Immature natural killer cell (primary cell): ENCODE data around the gene KCNQ1. TPM values are rescaled to one million over a fixed set of nuclear protein-coding genes. Genes with fewer than 3 reads are reported as not detected.

Experiments used
- DNase-seq, 3 donors: peaks; one replicate each; pipeline ENCODE4 v3.0.0; 2022; ENCODE audit warnings: mixed read lengths in 1 of 3
- H3K27ac Mint-ChIP-seq, 6 donors: one replicate each; pipeline ENCODE4 v1.8.0; 2020; ENCODE audit warnings: mixed read lengths in 6 of 6, mild to moderate bottlenecking in 5 of 6, inconsistent platforms in 4 of 6, moderate library complexity in 3 of 6
- H3K27me3 Mint-ChIP-seq, 3 donors: one replicate each; pipeline ENCODE4 v1.8.0; 2020 to 2021; ENCODE audit warnings: low read depth in 3 of 3, mild to moderate bottlenecking in 3 of 3, mixed read lengths in 3 of 3, moderate library complexity in 3 of 3, inconsistent platforms in 1 of 3
- H3K36me3 Mint-ChIP-seq, 3 donors: one replicate each; pipeline ENCODE4 v1.8.0; 2020; ENCODE audit warnings: mixed read lengths in 3 of 3, inconsistent platforms in 2 of 3, mild to moderate bottlenecking in 2 of 3
- H3K4me1 Mint-ChIP-seq, 2 donors: one replicate each; pipeline ENCODE4 v1.8.0; 2020; ENCODE audit warnings: inconsistent platforms in 2 of 2, mild to moderate bottlenecking in 2 of 2, mixed read lengths in 2 of 2, moderate library complexity in 1 of 2
- H3K4me3 Mint-ChIP-seq, 5 donors: one replicate each; pipeline ENCODE4 v1.8.0; 2020; ENCODE audit warnings: mild to moderate bottlenecking in 5 of 5, mixed read lengths in 5 of 5, inconsistent platforms in 3 of 5, moderate library complexity in 3 of 5
- H3K9me3 Mint-ChIP-seq, 6 donors: one replicate each; pipeline ENCODE4 v1.8.0; 2020; ENCODE audit warnings: mild to moderate bottlenecking in 6 of 6, mixed read lengths in 6 of 6, inconsistent platforms in 4 of 6, moderate library complexity in 3 of 6
- polyA plus RNA-seq, 3 donors: library from polyadenylated mRNA; unstranded; fragments of 300-500 nt; fragmentation: Illumina TruSeq; gene quantifications; one replicate each; pipeline ENCODE4 v1.2.3, GENCODE V29; 2021

Gene KCNQ1
- polyA plus RNA-seq, 3 donors from 2014 or later, result 0.13 to 1.1 (median 0.73) TPM

DNA sequence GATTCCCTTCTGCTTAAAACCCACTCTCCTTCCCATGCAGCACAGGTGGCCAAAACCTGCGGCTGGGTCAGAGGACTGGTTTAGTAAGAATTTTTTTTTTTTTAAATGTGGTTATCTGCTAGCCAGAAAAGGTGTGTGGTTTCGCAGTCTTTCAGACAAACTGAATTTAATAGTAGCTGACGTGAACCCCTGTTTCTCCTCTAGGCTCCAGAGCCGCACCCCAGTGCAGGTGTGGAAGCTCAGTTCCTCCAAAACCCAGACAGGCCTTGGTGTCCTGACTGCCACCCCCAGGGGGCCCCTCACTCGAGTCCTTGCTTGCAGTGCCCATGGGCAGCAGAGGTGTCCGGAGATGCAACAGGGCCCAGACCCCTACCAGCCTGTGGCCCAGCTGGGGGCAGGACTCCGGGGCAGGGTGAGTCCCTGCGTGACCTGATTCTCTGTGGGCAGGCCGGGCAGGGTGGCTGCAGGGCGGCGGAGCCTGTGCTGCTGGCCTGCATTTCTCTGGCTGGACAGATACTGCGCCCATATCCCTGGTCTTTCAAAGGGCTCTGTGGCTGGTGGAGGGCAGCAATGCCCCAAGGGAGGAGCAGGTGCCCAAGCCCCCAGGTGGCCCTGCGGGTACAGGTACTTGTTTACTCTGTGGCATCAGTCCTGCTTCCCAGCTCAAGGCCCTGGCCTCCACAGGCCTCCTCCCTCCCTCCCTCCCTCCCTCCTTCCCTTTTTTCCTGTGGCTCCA is 15.2 kb downstream of the KCNQ1 start:
- H3K27ac Mint-ChIP-seq, result no peak overlapping the region
- no peak for DNase-seq
- peaks cover 10 to 14% (median 13%) of the 10 kb centered on the region in 3 donors for H3K27me3 Mint-ChIP-seq
- no peaks in the 10 kb centered on the region for H3K36me3 Mint-ChIP-seq
- H3K4me3 Mint-ChIP-seq, result no peak overlapping the region
- no peaks in the 10 kb centered on the region for H3K9me3 Mint-ChIP-seq
- H3K4me1 Mint-ChIP-seq, result peaks cover 0 to 8% of the 10 kb centered on the region in 2 donors

DNA sequence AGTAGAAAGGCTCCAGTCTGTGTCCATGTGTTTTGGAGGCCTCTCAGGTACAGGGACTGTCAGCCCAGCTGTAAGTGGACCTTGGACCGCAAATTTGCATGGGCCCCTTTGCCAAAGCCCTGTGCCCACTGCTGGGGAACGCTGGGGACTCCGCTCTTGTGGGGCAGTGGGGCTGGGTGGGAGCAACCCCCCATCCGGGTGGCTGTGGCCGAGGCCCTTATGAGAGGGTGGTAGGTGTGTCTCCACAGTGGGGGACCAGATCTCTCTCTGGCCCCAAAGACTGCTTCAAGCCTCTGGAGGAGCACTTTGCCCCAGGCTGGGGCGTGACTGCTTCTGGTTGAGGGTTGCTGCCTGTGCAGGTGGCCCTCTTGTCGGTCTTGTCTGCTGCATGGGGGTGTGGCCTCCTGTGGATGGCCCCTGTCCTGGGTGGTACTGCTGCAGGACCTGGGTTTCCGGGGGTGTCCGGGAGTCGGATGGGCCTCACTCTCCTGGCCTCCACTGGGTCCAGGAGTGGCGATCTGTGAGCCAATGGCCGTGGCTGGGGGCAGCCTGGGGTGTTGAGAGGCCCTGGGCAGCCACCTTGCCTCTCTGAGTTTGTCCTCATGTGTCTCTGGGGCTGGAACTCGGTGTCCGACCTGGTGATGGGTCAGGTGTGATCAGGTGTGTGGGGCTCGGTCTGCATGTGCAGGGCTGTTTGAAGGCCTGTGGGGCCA is 15.9 kb downstream of the KCNQ1 start:
- Mint-ChIP-seq H3K9me3 (no peaks in the 10 kb centered on the region), H3K36me3 (no peaks in the 10 kb centered on the region), H3K4me1 (peaks cover 0 to 8% of the 10 kb centered on the region in 2 donors), H3K4me3 (no peak overlapping the region), H3K27me3 (peaks cover 10 to 14% (median 13%) of the 10 kb centered on the region in 3 donors), H3K27ac (no peak overlapping the region)
- no peak for DNase-seq

DNA sequence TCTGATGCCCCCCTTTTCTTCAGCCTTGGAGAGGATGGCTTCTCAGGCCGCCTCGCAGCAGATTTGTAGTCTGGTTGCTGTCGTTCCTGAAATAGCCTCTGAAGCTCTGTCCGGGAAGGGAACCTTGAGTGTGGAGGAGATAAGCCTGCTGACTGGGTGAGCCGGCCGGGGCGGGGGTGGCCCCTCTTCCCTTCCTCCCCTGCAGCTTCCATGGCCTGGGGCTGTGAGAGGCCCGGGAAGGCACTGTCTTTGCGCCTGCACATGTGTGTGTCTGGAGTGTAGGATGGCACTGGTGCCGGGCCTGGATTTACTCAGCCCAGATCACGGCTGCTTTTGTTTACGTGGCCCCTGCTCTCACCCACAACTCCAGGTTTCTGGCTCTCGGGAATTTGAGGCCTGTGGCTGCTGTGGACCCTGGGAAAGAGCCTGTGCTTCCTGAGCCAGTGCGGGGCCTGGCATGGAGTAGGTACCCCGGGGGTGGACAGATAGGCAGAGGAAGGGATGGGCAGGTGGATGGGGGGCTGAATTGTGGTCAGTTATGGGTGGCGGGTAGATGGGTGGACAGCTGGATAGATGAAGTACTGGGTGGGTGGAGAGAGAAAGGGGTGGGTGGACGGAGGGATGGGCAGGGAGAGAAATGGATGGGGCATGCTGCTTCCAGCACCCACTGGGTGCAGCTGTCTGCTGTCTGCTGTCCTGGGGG is 16.6 kb downstream of the KCNQ1 start:
- Mint-ChIP-seq H3K36me3 (no peaks in the 10 kb centered on the region), H3K4me3 (no peak overlapping the region), H3K27ac (no peak overlapping the region), H3K27me3 (peaks cover 9 to 14% (median 10%) of the 10 kb centered on the region in 3 donors), H3K4me1 (peaks cover 0 to 9% of the 10 kb centered on the region in 2 donors), H3K9me3 (no peaks in the 10 kb centered on the region)
- no peak for DNase-seq

DNA sequence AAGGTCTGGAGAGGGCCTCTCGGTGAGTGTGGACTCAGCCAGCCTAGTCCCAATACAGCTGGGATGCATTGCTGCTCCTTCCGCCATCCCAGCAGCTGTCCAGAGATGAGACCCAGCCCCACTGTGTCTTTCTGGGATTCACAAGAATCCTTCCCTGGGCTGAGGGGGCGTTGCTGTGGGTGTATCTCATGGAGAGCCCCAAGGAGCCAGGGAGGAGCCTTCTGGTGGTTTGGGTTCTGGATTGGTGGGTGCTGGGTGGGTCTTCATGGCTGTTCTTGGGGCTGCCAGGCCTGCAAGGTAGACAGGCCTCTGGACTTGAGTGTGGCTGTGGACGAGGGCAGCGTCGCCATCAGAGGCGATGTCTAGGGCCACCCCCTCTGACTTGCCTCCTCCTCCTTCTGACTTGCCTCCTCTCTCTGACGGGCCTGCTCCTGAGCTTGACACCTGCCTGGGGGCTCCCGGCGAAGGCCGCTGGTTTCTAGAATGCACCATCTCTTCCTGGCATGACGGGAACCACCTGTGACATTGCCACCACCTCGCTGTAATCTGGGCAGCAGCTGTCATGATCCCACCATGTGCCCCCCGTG is 17.2 kb downstream of the KCNQ1 start:
- Mint-ChIP-seq H3K4me3 (no peak overlapping the region), H3K27me3 (peaks cover 8 to 11% (median 9%) of the 10 kb centered on the region in 3 donors), H3K4me1 (peaks cover 6 to 15% of the 10 kb centered on the region in 2 donors), H3K36me3 (no peaks in the 10 kb centered on the region), H3K27ac (no peak overlapping the region), H3K9me3 (no peaks in the 10 kb centered on the region)
- no peak for DNase-seq

DNA sequence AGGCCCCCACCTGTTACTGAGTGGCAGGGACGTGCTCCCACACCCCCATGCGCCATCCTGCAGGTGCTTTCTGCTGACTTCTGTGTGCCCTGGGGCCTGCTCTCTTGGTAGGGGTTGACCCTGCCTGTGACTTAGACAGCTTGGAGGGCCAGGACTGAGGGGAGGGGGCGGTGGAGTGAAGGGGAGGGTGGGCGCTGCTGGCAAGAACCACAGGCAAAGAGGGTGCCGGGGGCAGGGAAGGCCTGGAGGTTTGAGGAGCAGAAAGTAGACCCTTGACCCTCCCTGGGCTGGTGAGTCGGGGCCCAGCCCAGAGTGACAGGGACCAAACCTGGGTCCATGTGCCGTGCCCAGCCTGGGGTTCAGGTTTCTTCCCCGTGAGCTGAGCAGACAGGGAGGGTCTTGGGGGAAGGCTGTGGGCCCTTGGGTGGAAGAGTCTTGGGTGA is 17.8 kb downstream of the KCNQ1 start:
- Mint-ChIP-seq H3K9me3 (no peaks in the 10 kb centered on the region), H3K27ac (no peak overlapping the region), H3K36me3 (no peaks in the 10 kb centered on the region), H3K4me3 (no peak overlapping the region), H3K4me1 (peaks cover 11 to 21% of the 10 kb centered on the region in 2 donors), H3K27me3 (peaks cover 9 to 16% (median 13%) of the 10 kb centered on the region in 3 donors)
- DNase-seq, result no peak

DNA sequence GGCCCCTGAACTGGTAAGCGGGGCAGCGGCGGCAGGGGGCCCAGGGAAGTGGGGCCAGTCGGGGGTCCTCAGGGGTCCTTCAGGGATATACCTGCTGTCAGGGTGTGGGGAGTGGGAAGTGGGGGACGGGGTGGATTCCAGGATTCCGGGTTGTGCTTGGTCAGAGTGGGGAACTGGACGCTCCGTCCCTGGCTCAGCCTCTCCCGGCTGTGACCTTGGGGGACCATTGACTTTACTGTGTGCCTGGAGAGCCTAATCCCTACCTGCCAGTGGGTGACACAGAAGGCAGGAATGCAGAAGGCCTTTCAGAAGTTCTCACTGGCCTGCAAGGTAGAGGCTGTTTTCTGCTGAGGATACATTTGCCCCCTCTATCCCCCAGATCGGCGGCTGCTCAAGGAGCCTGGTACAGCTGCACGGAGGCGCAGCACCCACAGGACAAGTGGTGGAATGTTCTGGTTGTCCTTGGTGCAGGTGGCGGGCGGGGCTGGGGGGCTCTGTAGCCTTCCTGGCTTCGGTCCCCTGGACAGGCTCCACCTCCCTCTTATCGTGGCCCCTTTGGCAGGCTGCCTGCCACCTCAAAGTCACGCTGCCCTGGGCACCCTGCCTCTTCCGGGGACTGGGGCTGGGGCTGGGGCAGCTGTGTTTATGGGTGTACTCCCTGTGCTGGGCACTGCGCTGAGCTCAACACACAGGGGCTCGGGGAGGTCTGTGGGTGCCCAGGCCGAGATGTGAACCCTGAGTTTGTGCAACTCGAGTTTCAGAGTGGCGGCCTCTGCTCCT is 18.4 kb downstream of the KCNQ1 start:
- peaks cover 10 to 14% (median 11%) of the 10 kb centered on the region in 3 donors for H3K27me3 Mint-ChIP-seq
- H3K4me3 Mint-ChIP-seq, result no peak overlapping the region
- no peaks in the 10 kb centered on the region for H3K36me3 Mint-ChIP-seq
- peaks cover 15 to 25% of the 10 kb centered on the region in 2 donors for H3K4me1 Mint-ChIP-seq
- H3K9me3 Mint-ChIP-seq, result no peaks in the 10 kb centered on the region
- no peak overlapping the region for H3K27ac Mint-ChIP-seq
- DNase-seq, result peak in 1 of 3 donors; percentile 45

DNA sequence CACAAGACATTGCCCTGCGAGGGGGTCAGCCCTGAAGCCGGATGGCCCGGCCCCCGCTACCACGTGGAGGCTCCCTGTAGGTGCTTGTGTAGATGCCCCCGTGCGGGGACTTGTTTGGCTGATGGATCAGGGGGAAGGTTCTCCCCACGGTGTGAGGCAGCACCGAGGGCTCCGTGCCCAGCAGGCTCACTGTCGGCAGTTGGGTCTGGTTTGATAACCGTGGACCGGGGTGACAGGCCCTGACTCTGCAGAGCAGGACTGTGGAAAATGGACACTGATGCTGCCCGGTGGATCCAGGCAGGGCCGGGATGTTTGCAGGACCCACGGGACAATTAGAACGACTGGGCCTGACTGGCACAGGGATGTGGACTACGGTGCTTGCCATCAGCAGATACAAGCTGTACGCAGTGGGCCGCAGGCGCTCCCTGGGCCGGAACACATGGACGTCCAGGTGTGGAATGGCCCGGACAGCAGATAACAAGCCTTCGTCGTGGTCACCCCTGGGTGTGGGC is 19.0 kb downstream of the KCNQ1 start:
- Mint-ChIP-seq H3K9me3 (no peaks in the 10 kb centered on the region), H3K36me3 (no peaks in the 10 kb centered on the region), H3K4me3 (no peak overlapping the region), H3K27ac (no peak overlapping the region), H3K27me3 (peaks cover 9 to 16% (median 13%) of the 10 kb centered on the region in 3 donors), H3K4me1 (peaks cover 15 to 29% of the 10 kb centered on the region in 2 donors)
- no peak for DNase-seq

DNA sequence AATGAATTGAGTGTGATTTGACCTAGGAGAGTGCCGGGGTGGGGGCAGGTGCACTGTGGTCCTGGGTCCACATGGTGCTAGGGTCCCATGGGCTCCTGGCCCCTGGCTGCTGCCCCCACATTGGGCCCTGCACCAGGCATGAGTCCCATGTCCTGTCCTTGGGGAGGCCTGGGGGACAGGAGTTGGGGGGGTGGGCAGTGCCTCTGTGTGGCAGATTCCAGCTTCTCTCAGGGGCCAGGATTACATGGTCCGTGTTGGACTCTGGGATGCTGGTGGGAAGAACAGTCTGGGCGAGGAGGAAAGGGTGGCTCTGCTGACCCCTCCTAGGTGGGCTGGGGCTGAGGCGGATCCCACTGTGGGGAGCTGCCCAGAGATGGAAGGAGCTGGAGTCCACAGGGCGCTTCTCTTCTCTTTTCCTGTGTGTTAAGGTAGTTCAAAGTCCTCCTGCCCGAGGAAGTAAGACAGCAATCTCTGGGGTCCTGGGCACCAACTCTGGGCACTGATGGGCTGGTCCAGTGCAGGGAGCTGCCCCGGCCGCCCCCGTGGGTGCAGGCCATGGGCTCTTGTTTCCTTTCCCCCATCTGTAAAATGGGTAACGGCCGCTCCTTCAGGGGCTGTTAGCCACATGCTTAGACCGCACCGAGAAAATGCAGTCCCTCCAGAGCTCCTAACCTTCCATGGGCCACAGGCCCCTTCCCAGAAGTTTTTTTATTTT is 19.8 kb downstream of the KCNQ1 start:
- DNase-seq, result no peak
- Mint-ChIP-seq H3K4me1 (peaks cover 15 to 31% of the 10 kb centered on the region in 2 donors), H3K4me3 (no peak overlapping the region), H3K9me3 (no peaks in the 10 kb centered on the region), H3K27me3 (peaks cover 6 to 20% (median 15%) of the 10 kb centered on the region in 3 donors), H3K36me3 (no peaks in the 10 kb centered on the region), H3K27ac (no peak overlapping the region)

DNA sequence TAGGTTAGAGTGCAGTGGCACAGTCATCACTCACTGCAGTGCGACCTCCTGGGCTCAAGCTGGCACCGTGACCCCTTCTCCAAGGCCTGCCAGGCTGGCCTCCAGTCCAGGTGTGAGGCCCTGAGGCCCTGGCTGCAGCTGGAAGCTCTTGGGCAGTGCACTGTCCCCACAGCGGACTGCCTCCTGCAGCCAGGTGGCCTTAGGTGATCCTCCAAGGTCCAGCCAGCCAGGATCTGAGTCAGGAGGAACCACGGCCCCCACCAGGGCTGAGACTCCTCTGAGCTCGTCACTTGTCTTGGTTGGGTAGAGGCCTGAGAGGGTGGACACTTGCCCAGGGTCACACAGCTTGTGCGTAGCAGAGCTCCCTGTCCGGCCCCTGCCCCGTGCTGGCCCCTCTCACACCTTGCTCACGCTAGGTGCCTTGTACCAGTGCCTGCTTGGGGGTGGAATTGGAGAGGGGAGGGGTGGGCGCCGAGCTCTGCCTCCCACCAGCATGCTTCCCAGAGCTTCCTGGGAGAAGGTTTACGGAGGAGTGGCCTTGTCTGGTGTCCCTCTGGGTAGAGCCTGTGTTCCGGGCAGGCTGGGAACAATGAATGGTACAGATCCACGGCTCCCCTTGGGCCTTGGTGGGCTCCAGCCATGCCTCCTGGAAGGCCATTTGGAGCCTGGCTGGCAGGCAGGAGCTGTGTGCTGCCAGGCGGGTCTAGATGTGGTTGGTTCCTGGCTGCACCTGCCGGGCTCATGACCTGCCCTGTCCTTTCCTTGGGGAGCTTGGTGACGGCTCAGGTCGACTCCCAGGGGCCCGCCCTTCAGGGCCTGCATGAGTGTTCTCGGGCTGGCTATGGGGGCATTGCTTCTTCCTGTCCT is 20.6 kb downstream of the KCNQ1 start:
- H3K9me3 Mint-ChIP-seq, result no peaks in the 10 kb centered on the region
- no peak overlapping the region for H3K4me3 Mint-ChIP-seq
- no peaks in the 10 kb centered on the region for H3K36me3 Mint-ChIP-seq
- H3K27ac Mint-ChIP-seq, result no peak overlapping the region
- DNase-seq, result no peak
- H3K4me1 Mint-ChIP-seq, result peaks cover 15 to 31% of the 10 kb centered on the region in 2 donors
- H3K27me3 Mint-ChIP-seq, result peaks cover 10 to 20% (median 15%) of the 10 kb centered on the region in 3 donors

DNA sequence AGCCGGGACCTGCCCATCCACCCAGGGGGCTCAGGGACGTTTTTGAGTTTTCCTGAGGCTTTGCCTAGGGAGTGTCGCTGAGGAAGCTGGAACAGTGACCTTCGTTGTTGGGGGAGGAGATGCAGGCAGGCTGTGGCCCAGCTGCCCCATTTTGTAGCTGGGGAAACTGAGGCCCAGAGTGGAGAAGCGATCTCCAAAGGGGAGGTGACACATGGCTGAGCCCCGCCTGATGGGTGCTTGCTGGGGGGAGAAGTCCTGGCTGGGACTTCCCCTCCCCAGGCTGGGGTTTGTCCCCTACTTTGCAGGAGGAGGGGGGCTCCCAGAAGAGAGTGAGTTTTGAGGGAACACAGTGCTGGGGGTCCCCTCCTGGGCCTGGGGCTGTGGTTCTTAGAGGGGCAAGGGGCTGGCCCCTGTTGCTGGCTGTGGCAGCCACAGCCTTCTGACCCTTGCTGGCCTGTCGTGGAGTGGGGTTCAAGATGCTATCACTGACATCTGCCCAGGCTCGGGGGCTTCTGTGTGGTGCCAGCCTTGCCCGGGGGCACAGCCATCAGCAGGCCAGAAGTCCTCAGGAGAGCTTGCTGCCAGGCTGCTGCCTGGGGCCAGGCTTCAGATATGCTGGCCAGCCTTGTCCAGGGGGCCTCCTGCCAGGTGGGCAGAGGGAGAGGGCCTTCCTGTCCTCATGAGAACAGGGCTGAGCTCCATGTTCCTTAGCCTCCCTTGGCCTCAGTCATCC is 21.4 kb downstream of the KCNQ1 start:
- H3K4me1 Mint-ChIP-seq, result peaks cover 15 to 30% of the 10 kb centered on the region in 2 donors
- peak overlapping the region in 4 of 5 donors; percentile 17 to 39 (median 28) for H3K4me3 Mint-ChIP-seq
- DNase-seq, result no peak
- no peaks in the 10 kb centered on the region for H3K9me3 Mint-ChIP-seq
- H3K36me3 Mint-ChIP-seq, result no peaks in the 10 kb centered on the region
- no peak overlapping the region for H3K27ac Mint-ChIP-seq
- peaks cover 13 to 27% (median 15%) of the 10 kb centered on the region in 3 donors for H3K27me3 Mint-ChIP-seq
